GM21528 (cell line): Measurements from ENCODE around the gene EML5.
"Not testable (repeated sequence)": the region's sequence is repeated elsewhere in the genome, so short reads cannot be mapped to it uniquely, and the experiment has no call there.

Source experiments
- ATAC-seq: cut with Tn5 transposase; IDR thresholded peaks from one replicate; pipeline ENCODE4 v1.9.1; 2021; ENCODE audit warnings: mild to moderate bottlenecking, moderate library complexity; ENCODE audit not compliant: unreplicated experiment, low FRiP score

Gene EML5

GRCh38 chr14:88804477-88804876 lies 11.7 kb upstream of the EML5 start:
- ATAC-seq: no peak

GRCh38 chr14:88804035-88804434 lies 11.3 kb upstream of the EML5 start:
- ATAC-seq: no peak

GRCh38 chr14:88802596-88802995 lies 9.8 kb upstream of the EML5 start:
- ATAC-seq: no peak

- ATAC-seq: no peak
Observed at GRCh38 chr14:88799522-88799921, 6.8 kb upstream of the EML5 start.

GRCh38 chr14:88798156-88798555 lies 5.4 kb upstream of the EML5 start:
- ATAC-seq: no peak

- ATAC-seq: no peak
Observed at GRCh38 chr14:88793259-88793625, 489 bp upstream of the EML5 start.

GRCh38 chr14:88791629-88792472 lies 902 bp downstream of the EML5 start:
- ATAC-seq: peak; percentile 13

GRCh38 chr14:88791252-88791621 lies 1.5 kb downstream of the EML5 start:
- ATAC-seq: no peak

- no peak for ATAC-seq
Observed at GRCh38 chr14:88790501-88791251, 2.1 kb downstream of the EML5 start.

- ATAC-seq: not testable (repeated sequence)
Observed at GRCh38 chr14:88789573-88789972, 3.2 kb downstream of the EML5 start.

GRCh38 chr14:88786715-88787114 lies 6.0 kb downstream of the EML5 start:
- ATAC-seq: no peak

GRCh38 chr14:88785911-88786310 lies 6.8 kb downstream of the EML5 start:
- ATAC-seq: no peak

- ATAC-seq: no peak
Observed at GRCh38 chr14:88775532-88775931, 17.2 kb downstream of the EML5 start.

GRCh38 chr14:88770736-88771135 lies 22.0 kb downstream of the EML5 start:
- ATAC-seq: no peak

- ATAC-seq: no peak
Observed at GRCh38 chr14:88765130-88765529, 27.6 kb downstream of the EML5 start.

- no peak for ATAC-seq
Observed at GRCh38 chr14:88753873-88754272, 38.9 kb downstream of the EML5 start.

GRCh38 chr14:88750945-88751344 lies 41.8 kb downstream of the EML5 start:
- no peak for ATAC-seq

GRCh38 chr14:88750413-88750812 lies 42.3 kb downstream of the EML5 start:
- no peak for ATAC-seq

GRCh38 chr14:88749139-88749538 lies 43.6 kb downstream of the EML5 start:
- no peak for ATAC-seq

- ATAC-seq: no peak
Observed at GRCh38 chr14:88748288-88748687, 44.5 kb downstream of the EML5 start.

GRCh38 chr14:88746052-88746451 lies 46.7 kb downstream of the EML5 start:
- no peak for ATAC-seq

- ATAC-seq: no peak
Observed at GRCh38 chr14:88737245-88737644, 55.5 kb downstream of the EML5 start.
